Stimulated activated CD8-positive, alpha-beta memory T cell treated with anti-CD3 and anti-CD28 coated beads, Interleukin-2, amount 100 ng/mL, for 48 hours (primary cell): ENCODE measurements around the gene ITPRID1.

Experiments
- DNase-seq, 2 donors: peaks; one replicate each; pipeline ENCODE4 v3.0.0-alpha.2; 2020; ENCODE audit warnings: low read depth in 2 of 2

Gene ITPRID1

GRCh38 chr7:31695859-31696614, 182.1 kb downstream of the ITPRID1 start:
- DNase-seq = no peak

GRCh38 chr7:31699050-31699449, 185.2 kb downstream of the ITPRID1 start:
- no peak for DNase-seq

GRCh38 chr7:31702354-31702753, 188.5 kb downstream of the ITPRID1 start:
- no peak for DNase-seq

GRCh38 chr7:31705377-31705776, 191.5 kb downstream of the ITPRID1 start:
- no peak for DNase-seq

GRCh38 chr7:31707089-31707488, 193.2 kb downstream of the ITPRID1 start:
- no peak for DNase-seq
